Testis (tissue), 3 donors: ENCODE results near the gene CCNG2. TPM values are rescaled to one million over a fixed set of nuclear protein-coding genes. Genes with fewer than 3 reads are reported as not detected.

Source experiments
- DNase-seq: peaks from one replicate; pipeline ENCODE4 v3.0.0-alpha.2; 2019
- H3K27ac ChIP-seq, 2 donors: fragments of 200-600 bp; sonication (generic); one replicate each; pipeline ENCODE4 v1.5.1; 2019
- H3K27me3 ChIP-seq: fragments of 200-600 bp; sonication (generic); one replicate; pipeline ENCODE4 v1.5.1; 2019
- H3K36me3 ChIP-seq: fragments of 200-600 bp; sonication (generic); one replicate; pipeline ENCODE4 v1.5.1; 2017; ENCODE audit warnings: low read depth; ENCODE audit errors: missing control alignments
- H3K4me1 ChIP-seq: fragments of 200-600 bp; sonication (generic); one replicate; pipeline ENCODE4 v1.5.1; 2019
- H3K4me3 ChIP-seq, 2 donors: fragments of 200-600 bp; sonication (generic); one replicate each; pipeline ENCODE4 v1.5.1; 2017 to 2019
- H3K9me3 ChIP-seq: fragments of 200-600 bp; sonication (generic); one replicate; pipeline ENCODE4 v1.5.1; 2017
- POLR2A ChIP-seq: fragments of 450-650 bp; IDR thresholded peaks from one replicate; pipeline ENCODE4 v1.6.1; 2017; ENCODE audit warnings: antibody characterized with exemption, mild to moderate bottlenecking, moderate library complexity
- WGBS, 2 donors: methylation state at CpG; one replicate each; pipeline ENCODE4 v1.1.5; 2018; 5-methylcytosine and 5-hydroxymethylcytosine counted together
- intact Hi-C: fragments of 100-400 bp; cut with DNase I; formaldehyde crosslinking; loops from one replicate; pipeline ENCODE4 v1.15.1; 2023; ENCODE audit warnings: low total_unique reads
- polyA plus RNA-seq: library from polyadenylated mRNA; stranded (reverse); fragments of 350-450 nt; fragmentation: Illumina TruSeq; extraction: RNeasy Lipid Tissue Mini Kit (QIAGEN cat#74804); gene quantifications from one replicate; pipeline ENCODE4 v1.2.3, GENCODE V29; 2014; ENCODE audit warnings: low read depth, low replicate concordance; ENCODE audit not compliant: insufficient read depth
- total RNA-seq, 2 donors: library from RNA; depleted of rRNA; stranded (reverse); fragments of >200 nt; gene quantifications; one replicate each; pipeline ENCODE4 v1.2.3, GENCODE V29; 2016
- TF ChIP-seq, protein P1 (sequence below), 3 experiments: fragments of 450-650 bp in 2 of 3; fragments of 200-600 bp in 1 of 3; sonication (generic) in 1 of 3; IDR thresholded peaks; one replicate each; pipeline ENCODE4 v1.5.1; 2016 to 2019; ENCODE audit warnings: antibody characterized with exemption in 3 of 3, mild to moderate bottlenecking in 2 of 3, moderate library complexity in 1 of 3

Gene CCNG2
- total and polyA plus RNA-seq, 3 donors from 2014 or later = 14.4 to 20.8 (median 19.5) TPM

DNA sequence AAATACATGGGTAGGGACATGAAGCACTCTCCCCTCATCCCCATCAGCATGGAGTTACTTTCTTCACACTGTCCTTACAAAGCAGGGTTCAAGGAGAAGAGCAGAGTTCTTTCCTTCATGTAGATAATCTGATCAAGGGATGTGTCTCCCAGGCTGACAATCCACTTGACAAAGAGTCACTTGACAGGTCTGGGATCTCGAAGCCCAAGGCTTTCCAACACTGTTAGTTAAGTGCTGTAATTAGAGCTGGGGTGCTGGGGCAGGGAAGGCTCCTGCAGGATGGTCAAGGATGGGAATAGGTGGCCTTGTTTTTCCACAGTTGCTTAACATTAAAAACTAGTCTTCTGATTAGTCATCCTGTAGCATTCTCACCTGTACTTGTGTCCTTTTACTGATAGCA lies 38.0 kb downstream of the CCNG2 start:
- no peaks in the 10 kb centered on the region for H3K27me3 ChIP-seq
- H3K4me1 ChIP-seq = no peaks in the 10 kb centered on the region
- 56 to 60% methylated on average over 1 of the region's 1 CpG for WGBS, 2 donors
- H3K4me3 ChIP-seq = no peak overlapping the region
- H3K9me3 ChIP-seq = no peaks in the 10 kb centered on the region
- H3K27ac ChIP-seq = no peak overlapping the region
- no peak for DNase-seq
- no peak for TF ChIP-seq POLR2A
- TF ChIP-seq, protein P1, sequence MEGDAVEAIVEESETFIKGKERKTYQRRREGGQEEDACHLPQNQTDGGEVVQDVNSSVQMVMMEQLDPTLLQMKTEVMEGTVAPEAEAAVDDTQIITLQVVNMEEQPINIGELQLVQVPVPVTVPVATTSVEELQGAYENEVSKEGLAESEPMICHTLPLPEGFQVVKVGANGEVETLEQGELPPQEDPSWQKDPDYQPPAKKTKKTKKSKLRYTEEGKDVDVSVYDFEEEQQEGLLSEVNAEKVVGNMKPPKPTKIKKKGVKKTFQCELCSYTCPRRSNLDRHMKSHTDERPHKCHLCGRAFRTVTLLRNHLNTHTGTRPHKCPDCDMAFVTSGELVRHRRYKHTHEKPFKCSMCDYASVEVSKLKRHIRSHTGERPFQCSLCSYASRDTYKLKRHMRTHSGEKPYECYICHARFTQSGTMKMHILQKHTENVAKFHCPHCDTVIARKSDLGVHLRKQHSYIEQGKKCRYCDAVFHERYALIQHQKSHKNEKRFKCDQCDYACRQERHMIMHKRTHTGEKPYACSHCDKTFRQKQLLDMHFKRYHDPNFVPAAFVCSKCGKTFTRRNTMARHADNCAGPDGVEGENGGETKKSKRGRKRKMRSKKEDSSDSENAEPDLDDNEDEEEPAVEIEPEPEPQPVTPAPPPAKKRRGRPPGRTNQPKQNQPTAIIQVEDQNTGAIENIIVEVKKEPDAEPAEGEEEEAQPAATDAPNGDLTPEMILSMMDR (IDR thresholded peaks at IDR 0.05) = no peak
- intact Hi-C loops = no loop called here
- H3K36me3 ChIP-seq = no peaks in the 10 kb centered on the region

- no peak for DNase-seq
- no peak for TF ChIP-seq POLR2A
- TF ChIP-seq, protein P1 (IDR thresholded peaks at IDR 0.05) = no peak
- no peaks in the 10 kb centered on the region for H3K36me3 ChIP-seq
- intact Hi-C loops = no loop called here
- H3K27me3 ChIP-seq = no peaks in the 10 kb centered on the region
- 78 to 79% methylated on average over 4 of the region's 4 CpGs for WGBS, 2 donors
- H3K27ac ChIP-seq = no peak overlapping the region
- no peak overlapping the region for H3K4me3 ChIP-seq
- no peaks in the 10 kb centered on the region for H3K4me1 ChIP-seq
- H3K9me3 ChIP-seq = no peaks in the 10 kb centered on the region
Measured at GRCh38 chr4:77196866-77197265, 39.9 kb downstream of the CCNG2 start.

DNA sequence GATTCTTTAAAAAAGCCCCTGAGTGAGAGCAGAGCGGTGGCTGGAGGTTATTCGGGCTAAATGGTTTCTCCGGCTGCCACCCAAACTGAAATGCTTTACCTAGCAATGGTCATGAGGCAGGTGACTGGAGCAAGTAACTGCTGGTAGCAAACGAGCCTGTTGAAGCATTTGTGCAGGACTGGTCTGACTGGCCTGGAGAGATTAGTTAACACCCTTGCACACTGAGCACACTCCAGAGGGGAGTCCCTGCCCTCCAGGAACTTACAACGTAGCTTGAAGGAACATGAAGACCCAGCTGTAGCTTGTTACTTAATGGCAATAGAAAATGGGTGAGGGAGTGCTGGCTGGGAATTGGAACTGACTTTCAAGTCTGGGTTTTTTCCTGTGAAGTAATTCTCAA lies 40.4 kb downstream of the CCNG2 start:
- H3K27ac ChIP-seq = no peak overlapping the region
- DNase-seq = no peak
- no peaks in the 10 kb centered on the region for H3K27me3 ChIP-seq
- no peaks in the 10 kb centered on the region for H3K36me3 ChIP-seq
- WGBS, 2 donors = 83 to 85% methylated on average over 5 of the region's 5 CpGs
- no peaks in the 10 kb centered on the region for H3K4me1 ChIP-seq
- no peaks in the 10 kb centered on the region for H3K9me3 ChIP-seq
- TF ChIP-seq, protein P1 (IDR thresholded peaks at IDR 0.05) = no peak
- no peak for TF ChIP-seq POLR2A
- intact Hi-C loops = no loop called here
- H3K4me3 ChIP-seq = no peak overlapping the region

DNA sequence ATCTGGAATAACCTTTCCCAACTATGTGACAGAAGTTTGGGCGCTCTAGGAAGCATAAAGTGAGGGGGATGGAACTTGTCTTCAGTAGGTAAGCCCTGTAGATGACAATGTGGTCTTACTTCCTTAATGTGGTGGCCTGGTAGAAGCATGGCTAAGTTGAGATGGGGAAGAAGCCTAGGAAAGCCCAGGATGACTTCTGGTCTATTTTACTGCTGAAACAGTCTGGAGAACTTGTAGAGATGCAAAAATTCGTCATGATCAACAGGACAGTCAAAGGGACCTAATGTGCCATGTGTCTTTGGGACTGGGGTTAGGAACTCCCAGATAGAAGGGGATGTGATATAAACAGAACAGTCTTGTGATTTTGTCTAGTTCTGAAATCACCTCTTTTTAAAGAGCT lies 40.8 kb downstream of the CCNG2 start:
- Histone ChIP-seq H3K36me3 (no peaks in the 10 kb centered on the region), H3K27ac (no peak overlapping the region), H3K4me1 (no peaks in the 10 kb centered on the region), H3K27me3 (no peaks in the 10 kb centered on the region), H3K9me3 (no peaks in the 10 kb centered on the region), H3K4me3 (no peak overlapping the region)
- intact Hi-C loops = no loop called here
- WGBS, 2 donors = 72 to 74% methylated on average over 2 of the region's 2 CpGs
- DNase-seq = no peak
- TF ChIP-seq, protein P1 (IDR thresholded peaks at IDR 0.05) = no peak
- no peak for TF ChIP-seq POLR2A

DNA sequence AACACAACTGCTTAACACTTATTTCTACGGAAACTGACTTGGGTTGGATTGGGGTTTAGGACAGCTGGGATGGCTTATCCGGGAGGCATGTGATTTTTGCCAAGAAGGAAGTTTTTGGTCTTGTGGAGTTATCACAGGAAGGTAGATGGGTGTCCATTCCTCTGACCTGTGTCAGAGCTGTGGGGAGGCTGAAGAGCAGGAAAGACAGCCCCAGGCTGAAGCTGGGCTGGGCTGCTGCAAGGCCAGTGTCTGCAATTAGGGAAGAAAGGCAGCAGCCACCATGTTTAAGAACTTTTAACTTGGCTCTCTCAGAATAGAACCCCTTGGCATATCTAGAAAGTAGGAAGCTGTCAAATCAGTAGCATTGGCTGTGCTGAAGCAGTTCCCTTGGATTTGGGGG lies 42.3 kb downstream of the CCNG2 start:
- intact Hi-C loops = no loop called here
- no peak for DNase-seq
- TF ChIP-seq, protein P1 (IDR thresholded peaks at IDR 0.05) = no peak
- TF ChIP-seq POLR2A = no peak
- Histone ChIP-seq H3K27ac (no peak overlapping the region), H3K9me3 (no peaks in the 10 kb centered on the region), H3K4me3 (no peak overlapping the region), H3K4me1 (no peaks in the 10 kb centered on the region), H3K36me3 (no peaks in the 10 kb centered on the region), H3K27me3 (no peaks in the 10 kb centered on the region)
- 96% methylated on average over 2 of the region's 2 CpGs for WGBS, 2 donors
